ENCODE data around the gene MEF2A. TPM values are rescaled to one million over a fixed set of nuclear protein-coding genes. Genes with fewer than 3 reads are reported as not detected.
A peak's percentile ranks its signal among the peaks of the same experiment; 100 is the strongest.
"Not testable (repeated sequence)": the region's sequence is repeated elsewhere in the genome, so short reads cannot be mapped to it uniquely, and the experiment has no call there.

Gene MEF2A
- polyA plus RNA-seq, 6 donors from 2014 or later, result 27.1 to 56.6 (median 40.9) TPM

DNA sequence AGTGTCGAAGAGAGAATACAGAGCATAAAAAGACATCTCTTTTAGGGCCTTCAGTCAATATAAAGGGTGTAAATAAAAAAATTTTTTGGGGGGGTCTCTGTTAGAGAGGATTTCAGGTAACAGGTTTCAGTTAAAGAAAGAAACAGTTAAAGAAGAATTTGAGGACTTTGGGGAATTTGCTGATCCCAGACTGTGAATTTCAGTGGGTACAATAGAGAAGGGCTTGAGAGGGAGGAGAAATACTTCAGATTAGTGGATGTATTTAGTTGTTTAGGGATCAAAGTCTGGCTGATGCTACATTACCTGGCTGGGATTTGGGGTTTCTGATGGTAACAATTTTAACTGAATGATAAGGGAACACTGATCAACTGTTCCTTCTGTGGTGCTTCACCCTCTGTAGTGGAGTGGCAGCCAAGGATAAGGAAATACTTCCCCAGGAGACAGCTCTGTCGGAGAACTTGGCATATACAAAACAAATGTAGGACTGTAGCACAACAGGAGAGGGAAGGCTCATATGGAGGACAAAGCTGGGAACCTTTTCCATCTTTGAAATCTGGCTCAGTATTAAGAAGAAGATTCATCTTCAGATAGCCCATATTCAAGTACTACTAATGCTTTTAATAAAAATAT is 79.2 kb downstream of the MEF2A start:
- Mint-ChIP-seq H3K36me3 (peaks cover 25 to 37% of the 10 kb centered on the region in 2 donors), H3K27ac (peak overlapping the region in 1 of 6 donors; percentile 30), H3K9me3 (peaks cover 0 to 18% (median 11%) of the 10 kb centered on the region in 7 donors), H3K4me3 (no peak overlapping the region), H3K27me3 (no peaks in the 10 kb centered on the region), H3K4me1 (peaks cover 11 to 29% (median 18%) of the 10 kb centered on the region in 3 donors)
- no peak for ATAC-seq (ENCODE audit: low read depth in 2 of 2)
- no peak for DNase-seq

DNA sequence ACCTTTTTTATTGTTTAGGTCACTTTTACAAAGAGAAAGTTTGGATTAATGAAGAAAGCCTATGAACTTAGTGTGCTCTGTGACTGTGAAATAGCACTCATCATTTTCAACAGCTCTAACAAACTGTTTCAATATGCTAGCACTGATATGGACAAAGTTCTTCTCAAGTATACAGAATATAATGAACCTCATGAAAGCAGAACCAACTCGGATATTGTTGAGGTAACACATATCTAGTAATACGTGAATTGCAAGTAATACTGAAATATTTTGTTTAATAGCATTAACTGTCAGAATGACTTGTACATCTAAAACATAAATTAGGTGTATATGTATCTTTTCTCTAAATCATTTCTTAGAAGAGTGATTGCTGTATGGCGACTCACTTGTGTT is 79.8 kb downstream of the MEF2A start:
- Mint-ChIP-seq H3K4me3 (no peak overlapping the region), H3K27me3 (no peaks in the 10 kb centered on the region)

DNA sequence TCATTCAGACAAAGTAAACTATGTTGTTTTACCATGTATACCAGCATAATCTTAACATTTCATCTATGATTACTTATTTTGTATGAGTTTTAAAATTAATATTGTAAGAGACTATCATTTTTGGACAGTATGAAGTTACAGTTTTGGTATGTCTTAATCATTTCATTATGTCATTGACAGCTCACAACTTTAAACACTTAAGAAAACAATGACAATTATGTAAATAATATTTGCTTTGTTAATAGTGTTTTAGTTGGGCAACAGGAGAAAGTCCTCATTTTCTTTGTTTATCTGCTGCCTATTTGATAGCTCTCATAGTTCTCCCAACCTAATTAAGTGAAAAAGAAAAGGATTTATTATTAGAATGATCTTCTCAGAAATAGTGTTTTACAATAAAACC is 80.2 kb downstream of the MEF2A start:
- Mint-ChIP-seq H3K27ac (no peak overlapping the region), H3K36me3 (peaks cover 31 to 39% of the 10 kb centered on the region in 2 donors), H3K27me3 (no peaks in the 10 kb centered on the region), H3K9me3 (peaks cover 0 to 18% (median 11%) of the 10 kb centered on the region in 7 donors), H3K4me3 (peak overlapping the region in 1 of 8 donors; percentile 15), H3K4me1 (peaks cover 9 to 21% (median 18%) of the 10 kb centered on the region in 3 donors)
- no peak for DNase-seq
- no peak for ATAC-seq (ENCODE audit: low read depth in 2 of 2)

More for the DNA sequence above, 79.8 kb downstream of the MEF2A start:
- peaks cover 0 to 18% (median 11%) of the 10 kb centered on the region in 7 donors for H3K9me3 Mint-ChIP-seq
- H3K4me1 Mint-ChIP-seq, result peaks cover 9 to 24% (median 18%) of the 10 kb centered on the region in 3 donors
- ATAC-seq (ENCODE audit: low read depth in 2 of 2) (no peak), DNase-seq (no peak)
- H3K36me3 Mint-ChIP-seq, result peaks cover 30 to 37% of the 10 kb centered on the region in 2 donors
- H3K27ac Mint-ChIP-seq, result no peak overlapping the region

DNA sequence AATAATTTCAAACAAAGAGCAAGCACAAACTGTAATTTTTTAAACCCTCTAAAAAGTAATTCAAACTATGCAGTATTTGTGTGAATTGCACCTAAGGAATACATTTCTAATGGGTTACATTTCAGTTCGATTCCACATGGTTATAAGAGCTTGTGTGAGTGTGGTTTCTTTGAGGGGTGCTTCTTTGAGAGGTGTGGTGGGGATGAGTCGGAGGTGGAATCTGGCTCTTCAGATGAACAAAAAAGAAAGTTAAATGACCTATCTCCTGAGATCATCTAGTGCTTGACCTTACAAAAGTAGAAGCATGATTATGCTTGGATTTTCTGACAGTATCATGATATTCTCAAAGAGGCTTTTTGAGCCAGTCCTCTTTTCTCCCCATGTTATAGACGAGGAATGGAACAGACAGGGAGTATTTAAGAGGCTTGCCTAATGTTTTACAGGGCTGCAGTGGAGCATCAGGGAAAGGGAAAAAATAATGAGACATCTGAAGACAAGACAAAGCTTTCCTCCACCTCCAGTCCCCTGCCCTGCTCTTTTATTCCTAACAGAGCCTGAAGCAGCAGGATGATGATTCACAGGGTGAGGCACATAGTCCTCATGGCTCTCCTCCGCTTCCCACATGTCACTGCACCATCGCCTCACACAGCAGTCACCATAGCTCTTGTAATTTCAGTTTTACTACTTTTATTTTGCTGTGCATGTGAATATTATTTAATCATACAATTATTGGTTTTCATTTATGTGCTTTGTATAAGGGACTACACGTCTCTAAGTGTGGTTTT is 85.4 kb downstream of the MEF2A start:
- peaks cover 10 to 20% of the 10 kb centered on the region in 2 donors for H3K36me3 Mint-ChIP-seq
- peaks cover 12 to 25% (median 14%) of the 10 kb centered on the region in 3 donors for H3K4me1 Mint-ChIP-seq
- ATAC-seq (ENCODE audit: low read depth in 2 of 2), result no peak
- H3K27me3 Mint-ChIP-seq, result no peaks in the 10 kb centered on the region
- H3K4me3 Mint-ChIP-seq, result no peak overlapping the region
- DNase-seq, result no peak
- H3K9me3 Mint-ChIP-seq, result peaks cover 0 to 10% (median 4%) of the 10 kb centered on the region in 7 donors
- H3K27ac Mint-ChIP-seq, result peak overlapping the region in 2 of 6 donors; percentile 9 to 30

DNA sequence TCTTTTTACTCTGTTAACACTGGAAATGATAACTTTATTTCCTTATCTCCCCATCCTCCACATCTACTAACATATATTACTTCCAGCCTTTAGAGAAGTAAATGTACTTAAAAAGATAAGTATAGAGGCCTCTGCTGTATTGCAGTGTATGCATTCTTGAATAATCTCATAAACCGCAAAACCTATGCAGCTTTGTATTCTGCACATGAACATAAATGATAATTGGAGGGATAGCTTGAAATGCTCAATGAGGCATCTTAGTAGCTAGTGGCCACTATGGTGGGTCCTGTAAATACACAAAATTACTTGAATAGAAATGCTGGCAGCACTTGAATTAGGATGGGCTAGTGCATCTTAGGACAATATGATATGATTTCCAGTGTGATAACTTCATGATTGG is 90.4 kb downstream of the MEF2A start:
- Mint-ChIP-seq H3K36me3 (peaks cover 0 to 3% of the 10 kb centered on the region in 2 donors), H3K4me3 (no peak overlapping the region), H3K27ac (peak overlapping the region in 1 of 6 donors; percentile 15), H3K9me3 (no peaks in the 10 kb centered on the region), H3K27me3 (no peaks in the 10 kb centered on the region), H3K4me1 (peaks cover 31 to 55% (median 43%) of the 10 kb centered on the region in 3 donors)
- DNase-seq, result no peak
- ATAC-seq (ENCODE audit: low read depth in 2 of 2), result no peak

DNA sequence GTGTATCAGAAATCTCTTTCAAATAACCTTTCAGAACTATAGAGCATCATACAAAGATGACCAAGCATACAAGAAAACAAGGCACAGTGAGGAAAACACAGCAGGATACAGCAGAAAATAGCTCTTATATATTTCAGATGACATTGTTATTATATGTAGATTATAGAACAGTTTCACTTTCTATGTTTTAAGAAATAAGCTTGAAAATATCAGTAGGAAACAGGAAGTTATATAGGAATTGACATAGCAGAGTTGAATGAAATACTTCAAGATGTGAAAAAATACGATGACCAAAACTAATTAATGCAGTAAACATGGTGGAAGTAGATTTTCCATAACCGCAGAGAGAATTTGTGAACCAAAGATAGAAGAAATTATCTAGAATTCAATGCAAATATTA is 92.2 kb downstream of the MEF2A start:
- Mint-ChIP-seq H3K36me3 (no peaks in the 10 kb centered on the region), H3K27ac (peak overlapping the region in 3 of 6 donors; percentile 16 to 87 (median 61)), H3K27me3 (no peaks in the 10 kb centered on the region), H3K4me1 (peaks cover 35 to 53% (median 38%) of the 10 kb centered on the region in 3 donors), H3K4me3 (peak overlapping the region in 2 of 8 donors; percentile 26 to 55), H3K9me3 (no peaks in the 10 kb centered on the region)
- DNase-seq (peak; percentile 5), ATAC-seq (ENCODE audit: low read depth in 2 of 2) (peak; percentile 35 to 65)

DNA sequence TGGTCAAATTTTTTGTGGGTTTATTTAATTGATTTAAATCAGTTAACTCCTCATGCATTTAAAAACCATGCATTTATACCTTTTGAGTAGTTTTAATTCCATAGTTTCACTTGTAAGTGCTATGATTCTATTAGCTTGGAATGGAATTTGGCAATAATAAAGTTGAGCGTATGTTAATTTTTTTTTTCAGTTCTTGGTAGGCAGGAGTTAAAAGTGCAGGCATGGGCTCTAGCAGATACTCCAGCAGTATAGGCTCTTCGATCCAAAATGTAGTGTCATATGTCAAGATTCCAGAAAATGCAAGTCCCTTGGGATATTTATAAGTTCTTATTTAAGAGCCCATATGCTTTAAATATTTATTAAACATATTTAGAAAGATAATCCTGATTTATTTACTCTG is 97.1 kb downstream of the MEF2A start:
- Mint-ChIP-seq H3K27ac (peak overlapping the region in 2 of 6 donors; percentile 19 to 32), H3K9me3 (peaks cover 0 to 5% (median 1%) of the 10 kb centered on the region in 7 donors), H3K4me3 (no peak overlapping the region), H3K36me3 (peaks cover 8 to 22% of the 10 kb centered on the region in 2 donors), H3K4me1 (peaks cover 15 to 29% (median 20%) of the 10 kb centered on the region in 3 donors), H3K27me3 (no peaks in the 10 kb centered on the region)
- no peak for ATAC-seq (ENCODE audit: low read depth in 2 of 2)
- DNase-seq, result no peak

DNA sequence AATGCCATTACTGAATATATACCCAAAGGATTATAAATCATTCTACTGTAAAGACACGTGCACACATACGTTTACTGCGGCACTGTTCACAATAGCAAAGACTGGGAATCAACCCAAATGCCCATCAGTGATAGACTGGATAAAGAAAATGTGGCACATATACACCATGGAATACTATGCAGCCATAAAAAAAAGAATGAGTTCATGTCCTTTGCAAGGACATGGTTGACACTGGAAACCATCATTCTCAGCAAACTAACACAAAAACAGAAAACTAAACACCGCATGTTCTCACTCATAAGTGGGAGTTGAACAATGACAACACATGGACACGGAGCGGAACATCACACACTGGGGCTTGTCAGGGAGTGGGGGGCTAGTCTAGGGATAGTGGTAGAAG is 100.3 kb downstream of the MEF2A start:
- not testable (repeated sequence) for H3K9me3 Mint-ChIP-seq; DNase-seq; ATAC-seq (ENCODE audit: low read depth in 2 of 2); H3K4me3 Mint-ChIP-seq; H3K27me3 Mint-ChIP-seq
- Mint-ChIP-seq H3K27ac (peak overlapping the region in 1 of 6 donors; percentile 82), H3K4me1 (peaks cover 6 to 18% (median 7%) of the 10 kb centered on the region in 3 donors), H3K36me3 (peaks cover 8 to 26% of the 10 kb centered on the region in 2 donors)

DNA sequence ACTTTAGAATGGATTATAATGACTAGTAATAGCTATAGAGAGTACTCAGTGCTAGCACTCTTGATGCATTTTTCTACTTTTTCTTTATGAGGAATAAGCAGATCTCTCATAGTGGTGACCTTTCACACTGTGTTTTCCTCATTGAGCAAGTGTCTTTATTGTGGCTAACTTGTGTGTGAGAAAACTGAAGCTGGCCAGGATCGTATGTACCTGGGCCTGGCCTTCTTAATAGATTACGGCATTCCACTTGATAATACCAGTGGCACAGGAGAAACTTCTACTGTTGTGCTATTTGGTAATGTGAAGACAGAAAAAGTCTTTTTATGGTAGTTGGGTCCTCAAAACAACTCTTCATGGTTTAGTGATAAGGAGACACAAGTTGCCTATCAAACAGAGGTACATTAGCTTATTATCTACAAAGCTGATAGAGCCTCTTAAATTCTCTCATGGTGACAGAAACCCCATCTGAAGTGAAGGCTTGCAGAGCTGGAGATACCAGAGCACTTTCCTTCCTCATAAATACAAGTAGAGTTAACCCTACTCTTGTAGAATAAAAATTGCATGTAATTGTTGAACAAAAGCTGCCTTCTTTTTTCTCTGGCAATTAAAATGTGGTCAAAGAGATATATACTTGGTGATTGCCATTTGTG is 102.9 kb downstream of the MEF2A start:
- no peaks in the 10 kb centered on the region for H3K27me3 Mint-ChIP-seq
- DNase-seq (no peak), ATAC-seq (ENCODE audit: low read depth in 2 of 2) (no peak)
- peaks cover 0 to 11% (median 2%) of the 10 kb centered on the region in 3 donors for H3K4me1 Mint-ChIP-seq
- H3K9me3 Mint-ChIP-seq, result peaks cover 0 to 5% (median 1%) of the 10 kb centered on the region in 7 donors
- no peak overlapping the region for H3K4me3 Mint-ChIP-seq
- H3K36me3 Mint-ChIP-seq, result peaks cover 8 to 33% of the 10 kb centered on the region in 2 donors
- peak overlapping the region in 2 of 6 donors; percentile 39 to 64 for H3K27ac Mint-ChIP-seq

DNA sequence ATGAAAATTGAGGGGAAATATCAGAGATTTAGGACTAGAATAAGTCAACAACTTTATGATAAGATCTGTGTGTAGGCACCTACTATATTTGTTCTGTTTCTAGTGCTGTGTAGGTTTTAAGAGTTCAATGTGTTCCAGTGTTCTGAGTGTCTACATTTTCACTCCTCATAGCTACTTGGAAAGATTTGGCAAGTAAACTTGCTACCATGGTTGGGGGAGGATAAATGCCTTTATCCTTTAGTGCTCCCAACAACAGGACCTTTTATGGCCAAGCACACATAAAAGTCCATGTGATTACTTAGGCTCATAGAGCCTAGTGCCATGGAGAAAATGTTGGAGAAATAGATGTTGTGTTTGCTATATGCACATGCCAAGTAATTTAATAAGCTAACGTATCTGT is 103.5 kb downstream of the MEF2A start:
- no peak overlapping the region for H3K4me3 Mint-ChIP-seq
- H3K9me3 Mint-ChIP-seq, result peaks cover 0 to 5% (median 1%) of the 10 kb centered on the region in 7 donors

DNA sequence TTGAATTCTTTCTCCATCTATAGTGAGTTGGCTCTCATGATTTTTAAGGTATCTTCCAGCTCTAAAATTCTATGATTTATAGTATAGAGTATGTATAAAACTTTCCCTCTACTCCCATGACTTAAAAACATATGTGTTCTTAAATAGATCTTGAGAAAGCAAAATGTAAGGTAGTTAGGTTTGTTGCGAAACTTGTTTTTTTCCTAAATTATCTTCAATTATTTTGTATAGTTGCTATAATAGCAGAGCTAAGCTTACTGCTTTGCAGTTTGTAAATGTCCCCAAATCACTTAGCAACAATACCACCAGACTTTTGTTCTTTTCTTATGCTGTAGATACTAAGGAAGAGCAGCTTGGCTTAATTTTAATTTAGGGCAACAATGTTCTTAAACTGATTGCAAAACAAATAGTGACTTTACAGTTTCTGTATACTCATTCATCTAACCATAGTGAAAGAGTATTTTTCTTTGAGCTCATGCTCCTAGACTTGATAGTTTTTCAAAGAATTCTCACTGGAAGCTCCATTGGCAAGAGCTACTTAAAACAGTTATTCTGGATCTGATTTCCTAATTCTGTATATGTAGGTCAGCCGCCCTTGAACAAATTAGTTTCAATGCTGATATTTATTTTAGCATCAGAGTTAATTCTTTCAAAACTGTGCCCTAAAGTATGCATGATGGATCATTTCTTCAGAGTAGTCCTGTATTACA is 106.3 kb downstream of the MEF2A start:
- H3K27ac Mint-ChIP-seq, result peak overlapping the region in 1 of 6 donors; percentile 44
- H3K4me1 Mint-ChIP-seq, result peaks cover 0 to 6% (median 2%) of the 10 kb centered on the region in 3 donors
- no peak for DNase-seq
- no peak for ATAC-seq (ENCODE audit: low read depth in 2 of 2)
- no peak overlapping the region for H3K4me3 Mint-ChIP-seq
- H3K27me3 Mint-ChIP-seq, result no peaks in the 10 kb centered on the region
- no peaks in the 10 kb centered on the region for H3K9me3 Mint-ChIP-seq
- peaks cover 17 to 33% of the 10 kb centered on the region in 2 donors for H3K36me3 Mint-ChIP-seq

More for the DNA sequence above, 103.5 kb downstream of the MEF2A start:
- ATAC-seq (ENCODE audit: low read depth in 2 of 2), result no peak
- Mint-ChIP-seq H3K27ac (peak overlapping the region in 2 of 6 donors; percentile 39 to 64), H3K36me3 (peaks cover 5 to 31% of the 10 kb centered on the region in 2 donors), H3K27me3 (no peaks in the 10 kb centered on the region), H3K4me1 (peaks cover 0 to 9% (median 2%) of the 10 kb centered on the region in 3 donors)
- DNase-seq, result no peak

DNA sequence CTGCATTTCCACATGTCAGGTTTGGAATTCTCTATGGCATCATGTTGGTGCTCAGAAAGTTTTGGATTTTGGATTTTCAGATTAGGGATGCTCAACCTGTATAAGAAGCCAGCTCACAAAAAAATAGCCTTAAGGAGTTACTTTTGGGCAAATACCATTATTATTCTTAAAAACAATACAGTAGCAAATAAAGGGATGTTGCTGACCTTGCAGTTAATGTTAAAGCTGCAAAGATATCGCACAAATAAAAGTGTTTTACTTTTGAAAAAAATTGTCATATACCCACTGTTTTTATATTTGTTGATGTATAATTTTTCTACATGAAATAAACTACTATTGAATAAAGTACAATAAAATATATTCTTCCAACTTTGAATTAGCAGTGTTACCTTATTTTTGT is 107.3 kb downstream of the MEF2A start:
- no peak for ATAC-seq (ENCODE audit: low read depth in 2 of 2)
- Mint-ChIP-seq H3K4me1 (peaks cover 0 to 6% (median 0%) of the 10 kb centered on the region in 3 donors), H3K9me3 (no peaks in the 10 kb centered on the region), H3K27me3 (no peaks in the 10 kb centered on the region), H3K27ac (peak overlapping the region in 1 of 6 donors; percentile 42), H3K36me3 (peaks cover 24 to 43% of the 10 kb centered on the region in 2 donors), H3K4me3 (no peak overlapping the region)
- no peak for DNase-seq

DNA sequence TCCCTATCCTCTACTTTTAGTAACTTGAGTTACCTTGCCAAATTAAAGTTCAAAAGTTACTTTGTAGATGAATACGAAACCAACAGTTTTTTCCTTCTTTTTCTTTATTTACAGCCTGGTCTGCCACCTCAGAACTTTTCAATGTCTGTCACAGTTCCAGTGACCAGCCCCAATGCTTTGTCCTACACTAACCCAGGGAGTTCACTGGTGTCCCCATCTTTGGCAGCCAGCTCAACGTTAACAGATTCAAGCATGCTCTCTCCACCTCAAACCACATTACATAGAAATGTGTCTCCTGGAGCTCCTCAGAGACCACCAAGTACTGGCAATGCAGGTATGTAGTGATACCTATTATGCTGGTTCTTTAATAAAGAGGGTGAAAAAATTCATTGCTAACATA is 108.5 kb downstream of the MEF2A start:
- ATAC-seq (ENCODE audit: low read depth in 2 of 2) (no peak), DNase-seq (no peak)
- Mint-ChIP-seq H3K4me1 (no peaks in the 10 kb centered on the region), H3K9me3 (no peaks in the 10 kb centered on the region), H3K36me3 (peaks cover 33 to 53% of the 10 kb centered on the region in 2 donors), H3K4me3 (no peak overlapping the region), H3K27ac (peak overlapping the region in 2 of 6 donors; percentile 42 to 75), H3K27me3 (no peaks in the 10 kb centered on the region)
